Measurements from ENCODE around the gene ZNF407. TPM values are rescaled to one million over a fixed set of nuclear protein-coding genes. Genes with fewer than 3 reads are reported as not detected.

The ZNF407 gene
- total and polyA plus RNA-seq, 2 of the 13 experiments (the other 11 are each of a cell fraction or from before 2014, with no cell fraction given) = 2.3 to 8.7 TPM

- Histone ChIP-seq H3K4me1 (ENCODE audit: insufficient read depth, low read length) (peaks cover 9% of the 10 kb centered on the region; the same call in 1 of the 2 replicates), H3K36me3 (replicated peaks in 1 of 2; ENCODE audit: control insufficient read depth in 1 of 2, insufficient read depth in 2 of 2, low read length in 2 of 2) (no peaks in the 10 kb centered on the region), H3K27ac (ENCODE audit: extremely low read length, insufficient read depth, low read length) (no peak overlapping the region), H3K4me3 (replicated peaks in 1 of 3; ENCODE audit: insufficient read depth in 1 of 3, low read depth in 2 of 3, low read length in 3 of 3) (no peak overlapping the region), H3K9ac (ENCODE audit: insufficient read depth, low read depth, low read length) (no peak overlapping the region), H2AFZ (ENCODE audit: low read length) (no peak overlapping the region), H3K27me3 (ENCODE audit: control insufficient read depth in 1 of 2, insufficient read depth in 2 of 2, low read length in 2 of 2) (no peaks in the 10 kb centered on the region), H3K79me2 (ENCODE audit: insufficient read depth, low read length) (no peaks in the 10 kb centered on the region), H4K20me1 (ENCODE audit: insufficient read depth, low read length) (no peaks in the 10 kb centered on the region), H3K9me3 (ENCODE audit: low read length) (no peaks in the 10 kb centered on the region), H3K4me2 (ENCODE audit: low read depth, low read length) (no peak overlapping the region)
- no TSS peak for BruUV-seq (replicated peaks)
- ATAC-seq (no peak), FAIRE-seq (no peak), DNase-seq (ENCODE audit: low spot score) (no peak)
- intact Hi-C loops (cut with micrococcal nuclease; ENCODE audit: unreplicated experiment) = no loop called here
- WGBS (ENCODE audit: low lambda C conversion rate) = 94% methylated on average over 5 of the region's 5 CpGs
- TF ChIP-seq KDM4B (CRISPR knock-in tag; IDR thresholded peaks at IDR 0.05) (no peak), ZNF788 (CRISPR knock-in tag; IDR thresholded peaks at IDR 0.05; ENCODE audit: borderline replicate concordance) (no peak), TIGD3 (CRISPR knock-in tag; IDR thresholded peaks at IDR 0.05; ENCODE audit: borderline replicate concordance) (no peak), HIVEP1 (CRISPR knock-in tag; IDR thresholded peaks at IDR 0.05) (no peak), ZNF234 (CRISPR knock-in tag; conservative IDR thresholded peaks at IDR 0.05) (no peak)
- in situ Hi-C loops (cut with HindIII; ENCODE audit: extremely low pct_ligation_motif_present, low pct_unique_long_range_greater_than_20kb) = no loop called here
- CTCF ChIA-PET (ENCODE audit: low intra/inter-chr PET ratio, low total read pairs) = no interaction called here
- POLR2A ChIA-PET = interaction anchor here (1.0 kb wide), 1 partner anchor 11 kb away, joined by 3 read pairs; no protein-coding TSS in a partner anchor
Measured at GRCh38 chr18:74695170-74695569, 97.5 kb downstream of the ZNF407 start.

- no peak for DNase-seq (ENCODE audit: low spot score)
- 59% methylated on average over 4 of the region's 4 CpGs for WGBS (ENCODE audit: low lambda C conversion rate)
- Histone ChIP-seq H3K9me3 (ENCODE audit: low read length) (no peaks in the 10 kb centered on the region), H3K27me3 (ENCODE audit: control insufficient read depth in 1 of 2, insufficient read depth in 2 of 2, low read length in 2 of 2) (no peaks in the 10 kb centered on the region), H3K36me3 (replicated peaks in 1 of 2; ENCODE audit: control insufficient read depth in 1 of 2, insufficient read depth in 2 of 2, low read length in 2 of 2) (no peaks in the 10 kb centered on the region), H3K4me1 (ENCODE audit: insufficient read depth, low read length) (peaks cover 9% of the 10 kb centered on the region; the same call in 1 of the 2 replicates), H3K79me2 (ENCODE audit: insufficient read depth, low read length) (no peaks in the 10 kb centered on the region), H2AFZ (ENCODE audit: low read length) (no peak overlapping the region), H3K4me2 (ENCODE audit: low read depth, low read length) (no peak overlapping the region), H4K20me1 (ENCODE audit: insufficient read depth, low read length) (no peaks in the 10 kb centered on the region), H3K4me3 (replicated peaks in 1 of 3; ENCODE audit: insufficient read depth in 1 of 3, low read depth in 2 of 3, low read length in 3 of 3) (no peak overlapping the region), H3K9ac (ENCODE audit: insufficient read depth, low read depth, low read length) (no peak overlapping the region), H3K27ac (ENCODE audit: extremely low read length, insufficient read depth, low read length) (no peak overlapping the region)
- TF ChIP-seq IKZF4 (CRISPR knock-in tag; IDR thresholded peaks at IDR 0.05; ENCODE audit: borderline replicate concordance, low read depth, not compliant biosample characterization) (no peak), RORA (CRISPR knock-in tag; IDR thresholded peaks at IDR 0.05) (no peak), HMGXB3 (CRISPR knock-in tag; IDR thresholded peaks at IDR 0.05; ENCODE audit: borderline replicate concordance) (no peak), ZNF772 (CRISPR knock-in tag; IDR thresholded peaks at IDR 0.05) (no peak), ZNF30 (CRISPR knock-in tag; IDR thresholded peaks at IDR 0.05) (no peak), SRF (IDR thresholded peaks at IDR 0.05; ENCODE audit: low read depth, low read length) (no peak), YEATS4 (CRISPR knock-in tag; IDR thresholded peaks at IDR 0.05; ENCODE audit: borderline replicate concordance) (no peak), KLF9 (CRISPR knock-in tag; IDR thresholded peaks at IDR 0.05; ENCODE audit: low read depth) (no peak)
- in situ Hi-C loops (cut with HindIII; ENCODE audit: extremely low pct_ligation_motif_present, low pct_unique_long_range_greater_than_20kb) = no loop called here
- intact Hi-C loops (cut with micrococcal nuclease; ENCODE audit: unreplicated experiment) = no loop called here
- POLR2A ChIA-PET = interaction anchor here (1.0 kb wide), 1 partner anchor 8 kb away, joined by 3 read pairs; no protein-coding TSS in a partner anchor
- FAIRE-seq = no peak
- no peak for ATAC-seq
- BruUV-seq (replicated peaks) = no TSS peak
- CTCF ChIA-PET (ENCODE audit: low intra/inter-chr PET ratio, low total read pairs) = no interaction called here
Measured at GRCh38 chr18:74698881-74699280, 101.2 kb downstream of the ZNF407 start.
